Ovary (tissue), 3 donors: Measurements from ENCODE around the gene IFNA13.

ENCODE experiments used
- CTCF ChIP-seq, 3 donors: fragments of 450-650 bp in 2 of 3; fragments of 200-600 bp in 1 of 3; IDR thresholded peaks; one replicate each; pipeline versions ENCODE4 v1.5.1 to v1.8.0; 2016 to 2022; ENCODE audit warnings: antibody characterized with exemption in 3 of 3, mild to moderate bottlenecking in 1 of 3
- POLR2A ChIP-seq: fragments of 450-650 bp; IDR thresholded peaks from one replicate; pipeline ENCODE4 v1.6.1; 2017; ENCODE audit warnings: antibody characterized with exemption, mild to moderate bottlenecking, moderate library complexity
- donor health status: DM: no; HTN: no; CAD: no.

- no peak for TF ChIP-seq CTCF (IDR thresholded peaks at IDR 0.05)
- TF ChIP-seq POLR2A = no peak
Measured at GRCh38 chr9:21402386-21403251, 34.8 kb upstream of the IFNA13 start.
